Skeletal muscle satellite cell (primary cell): ENCODE measurements around the gene OR10A6.
A peak's percentile ranks its signal among the peaks of the same experiment; 100 is the strongest.

ENCODE experiments used
- H3K27me3 ChIP-seq: 2 replicates; pipeline ENCODE4 v1.7.0; 2013; ENCODE audit warnings: low read length; ENCODE audit not compliant: control insufficient read depth, insufficient read depth
- H3K36me3 ChIP-seq: 2 replicates; pipeline ENCODE4 v1.7.0; 2013; ENCODE audit warnings: mild to moderate bottlenecking, control low read depth, low read length; ENCODE audit not compliant: insufficient read depth
- H3K4me1 ChIP-seq: 2 replicates; pipeline ENCODE4 v1.7.0; 2013; ENCODE audit warnings: low read length; ENCODE audit not compliant: control insufficient read depth, insufficient read depth
- H3K4me2 ChIP-seq: 2 replicates; pipeline ENCODE4 v1.7.0; 2013; ENCODE audit warnings: mild to moderate bottlenecking, low read length
- H3K4me3 ChIP-seq: 2 replicates; pipeline ENCODE4 v1.7.0; 2013; ENCODE audit warnings: low read length
- H3K9ac ChIP-seq: 2 replicates; pipeline ENCODE4 v1.7.0; 2013; ENCODE audit warnings: mild to moderate bottlenecking, low read depth, low read length, moderate library complexity
- H3K9me3 ChIP-seq: replicated peaks from 2 replicates; pipeline ENCODE4 v1.7.0; 2013; ENCODE audit warnings: mild to moderate bottlenecking, control low read depth, low read length

The OR10A6 gene

DNA sequence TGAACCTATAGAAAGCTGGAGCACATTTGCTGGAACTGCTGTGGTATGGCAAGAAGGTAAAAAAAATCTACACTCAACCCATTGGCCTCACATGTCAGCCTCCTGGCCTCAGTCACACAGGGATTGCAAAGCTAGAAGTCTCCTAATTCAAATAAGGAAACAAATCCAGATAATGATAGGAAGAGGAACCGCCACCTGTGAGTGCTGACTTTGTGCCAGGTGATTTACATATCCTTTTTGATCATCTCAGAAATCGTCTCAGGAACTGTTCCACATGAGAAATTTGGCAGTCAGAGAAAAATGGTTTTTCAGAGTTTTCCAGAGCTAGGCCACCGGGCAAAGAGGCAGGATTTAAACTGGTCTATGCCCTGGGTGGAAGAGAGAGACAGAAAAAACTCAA lies 33.2 kb upstream of the OR10A6 start:
- Histone ChIP-seq H3K9me3 (no peaks in the 10 kb centered on the region), H3K4me2 (peak overlapping the region; percentile 71), H3K27me3 (no peaks in the 10 kb centered on the region), H3K4me3 (peak overlapping the region; percentile 2), H3K36me3 (no peaks in the 10 kb centered on the region), H3K4me1 (peaks cover 54% of the 10 kb centered on the region), H3K9ac (peak overlapping the region; percentile 86)

GRCh38 chr11:7955191-7955590 lies 24.1 kb upstream of the OR10A6 start:
- Histone ChIP-seq H3K27me3 (no peaks in the 10 kb centered on the region), H3K36me3 (no peaks in the 10 kb centered on the region), H3K4me1 (no peaks in the 10 kb centered on the region), H3K9me3 (no peaks in the 10 kb centered on the region), H3K4me2 (no peak overlapping the region), H3K4me3 (no peak overlapping the region), H3K9ac (no peak overlapping the region)

DNA sequence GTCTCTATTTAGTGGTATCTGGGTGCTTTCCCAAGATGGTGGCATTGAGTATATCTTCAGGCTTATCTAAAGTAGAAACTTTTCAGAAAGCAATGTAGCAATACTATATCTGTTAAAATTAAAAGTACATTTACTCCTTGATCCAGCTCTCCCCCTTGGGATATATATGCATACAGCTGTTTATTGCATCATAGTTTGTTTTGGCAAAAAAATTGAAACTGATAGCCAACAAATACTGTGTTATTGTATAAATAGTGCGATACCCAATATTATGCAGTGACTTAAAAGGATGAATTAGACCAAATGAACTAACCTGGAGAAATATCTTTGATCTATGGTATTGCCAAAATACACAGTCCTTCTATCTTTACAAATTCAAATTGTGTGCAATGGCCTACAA lies 18.9 kb upstream of the OR10A6 start:
- H3K9me3 ChIP-seq, result peaks cover under 1% of the 10 kb centered on the region
- no peaks in the 10 kb centered on the region for H3K36me3 ChIP-seq
- H3K4me1 ChIP-seq, result no peaks in the 10 kb centered on the region
- no peak overlapping the region for H3K9ac ChIP-seq
- H3K4me3 ChIP-seq, result no peak overlapping the region
- no peak overlapping the region for H3K4me2 ChIP-seq
- no peaks in the 10 kb centered on the region for H3K27me3 ChIP-seq

DNA sequence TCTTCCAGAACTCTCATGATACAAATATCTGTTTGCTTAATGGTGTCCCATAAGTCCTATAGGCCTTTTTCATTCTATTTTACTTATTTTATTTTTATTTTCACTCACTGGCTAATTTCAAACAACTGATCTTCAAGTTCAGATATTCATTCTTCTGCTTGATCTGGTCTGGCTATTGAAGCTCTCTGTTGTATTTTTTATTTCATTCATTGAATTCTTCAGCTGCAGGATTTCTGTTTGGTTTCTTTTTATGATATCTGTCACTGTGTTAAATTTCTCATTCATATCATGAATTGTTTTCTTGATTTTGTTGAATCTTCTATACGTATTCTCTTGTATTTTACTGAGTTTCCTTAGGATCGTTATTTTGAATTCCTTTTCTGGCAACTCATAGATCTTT lies 13.1 kb upstream of the OR10A6 start:
- Histone ChIP-seq H3K4me3 (no peak overlapping the region), H3K4me1 (no peaks in the 10 kb centered on the region), H3K36me3 (no peaks in the 10 kb centered on the region), H3K9me3 (peaks cover 8% of the 10 kb centered on the region), H3K9ac (no peak overlapping the region), H3K27me3 (no peaks in the 10 kb centered on the region), H3K4me2 (no peak overlapping the region)

DNA sequence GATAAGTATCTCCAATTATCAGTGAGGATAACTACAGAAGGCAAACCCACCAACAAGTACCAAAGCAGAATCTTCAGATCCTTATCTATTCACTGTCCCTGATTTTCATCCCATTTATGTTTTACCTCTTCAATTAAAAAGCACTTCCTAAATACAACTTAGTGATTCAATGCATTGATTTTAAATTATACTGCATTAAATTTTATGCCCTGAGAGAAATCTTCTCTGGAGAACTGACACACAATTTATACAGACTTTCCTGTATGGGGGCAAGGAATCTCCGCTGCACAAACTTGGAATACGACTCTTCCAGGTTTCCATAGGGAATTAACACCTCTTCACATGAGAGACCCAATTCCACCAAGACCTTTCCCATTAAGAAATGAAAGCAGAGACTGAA lies 10.5 kb upstream of the OR10A6 start, which contains the start of gene OR10A3:
Gene OR10A3 (minus strand): TSS at position 101 of the 400 bp plus-strand sequence. CDS start 2,188 bp downstream, outside the sequence.
- Histone ChIP-seq H3K4me1 (no peaks in the 10 kb centered on the region), H3K4me3 (no peak within 1 kb of the TSS), H3K27me3 (no peaks in the 10 kb centered on the region), H3K36me3 (no peaks in the 10 kb centered on the region), H3K9me3 (peaks cover 8% of the 10 kb centered on the region), H3K4me2 (no peak within 1 kb of the TSS), H3K9ac (no peak within 1 kb of the TSS)

GRCh38 chr11:7941146-7941545 lies 10.1 kb upstream of the OR10A6 start:
- Histone ChIP-seq H3K4me2 (no peak overlapping the region), H3K4me1 (no peaks in the 10 kb centered on the region), H3K36me3 (no peaks in the 10 kb centered on the region), H3K9ac (no peak overlapping the region), H3K27me3 (no peaks in the 10 kb centered on the region), H3K4me3 (no peak overlapping the region), H3K9me3 (peaks cover 8% of the 10 kb centered on the region)

DNA sequence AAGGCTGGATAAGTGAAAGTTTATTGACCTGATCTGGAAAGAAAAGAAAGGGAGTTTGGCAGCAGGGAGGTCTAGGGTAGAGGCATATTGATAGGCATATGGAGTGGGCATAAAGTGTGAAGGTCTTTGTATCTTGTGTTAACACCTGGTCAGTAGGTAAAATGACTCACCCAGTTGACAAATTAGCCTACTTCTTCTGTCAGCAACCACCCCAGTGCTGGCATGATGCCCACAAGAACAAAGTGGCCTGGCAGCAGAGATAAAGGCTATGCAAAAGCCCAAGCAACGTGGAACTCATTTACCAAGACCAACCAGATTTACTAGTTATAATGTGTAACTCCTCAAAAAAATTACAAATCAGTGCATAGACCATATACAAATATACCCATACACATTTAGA lies 5.5 kb upstream of the OR10A6 start:
- Histone ChIP-seq H3K4me2 (no peak overlapping the region), H3K4me3 (no peak overlapping the region), H3K4me1 (no peaks in the 10 kb centered on the region), H3K27me3 (no peaks in the 10 kb centered on the region), H3K9me3 (no peaks in the 10 kb centered on the region), H3K36me3 (no peaks in the 10 kb centered on the region), H3K9ac (no peak overlapping the region)

- Histone ChIP-seq H3K36me3 (no peaks in the 10 kb centered on the region), H3K4me2 (no peak overlapping the region), H3K4me3 (no peak overlapping the region), H3K9me3 (no peaks in the 10 kb centered on the region), H3K27me3 (no peaks in the 10 kb centered on the region), H3K9ac (no peak overlapping the region), H3K4me1 (no peaks in the 10 kb centered on the region)
Measured at GRCh38 chr11:7927635-7928034, 3.4 kb downstream of the OR10A6 start.

DNA sequence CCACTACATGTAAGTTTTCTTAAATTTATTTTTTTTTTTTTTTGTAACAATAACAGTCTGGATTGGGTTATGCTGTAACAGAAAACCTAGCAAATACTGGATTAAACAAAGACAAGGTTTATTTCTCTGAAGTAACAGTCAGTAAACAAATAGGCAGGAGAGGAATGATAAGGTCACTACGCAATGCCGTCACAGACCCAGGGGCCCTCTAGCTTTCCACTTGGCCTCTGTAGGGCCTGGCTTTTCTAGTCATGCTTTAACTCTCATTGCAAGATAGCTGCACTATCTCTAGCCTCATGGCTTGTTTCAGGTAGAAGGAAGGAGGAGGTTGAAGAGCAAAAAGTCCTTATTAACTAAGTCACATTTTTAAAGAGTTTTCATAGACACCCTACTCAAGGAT lies 6.5 kb downstream of the OR10A6 start:
- Histone ChIP-seq H3K9ac (no peak overlapping the region), H3K4me3 (no peak overlapping the region)

DNA sequence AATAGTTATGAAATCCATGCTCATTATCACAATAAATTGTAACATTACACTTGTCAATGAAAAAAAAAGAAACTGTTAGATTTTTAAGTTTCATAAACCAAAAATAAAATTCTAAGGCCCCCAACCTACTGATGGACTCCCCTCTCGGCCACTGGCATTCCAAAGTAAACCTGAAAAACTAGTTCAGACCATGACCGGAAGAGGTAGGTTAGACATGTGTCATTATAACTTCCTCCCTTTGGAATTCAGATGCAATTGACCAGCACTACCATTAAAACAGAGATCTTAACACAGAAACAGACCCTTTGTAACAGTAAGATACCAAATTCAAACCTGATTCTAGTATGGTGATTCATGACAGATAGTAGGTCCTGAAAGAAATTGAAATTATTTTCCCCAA lies 12.9 kb downstream of the OR10A6 start:
- H3K27me3 ChIP-seq, result no peaks in the 10 kb centered on the region
- no peaks in the 10 kb centered on the region for H3K4me1 ChIP-seq
- H3K9me3 ChIP-seq, result no peaks in the 10 kb centered on the region
- H3K36me3 ChIP-seq, result no peaks in the 10 kb centered on the region
- no peak overlapping the region for H3K4me3 ChIP-seq
- H3K4me2 ChIP-seq, result no peak overlapping the region
- H3K9ac ChIP-seq, result no peak overlapping the region

More for the DNA sequence above, 6.5 kb downstream of the OR10A6 start:
- H3K9me3 ChIP-seq, result no peaks in the 10 kb centered on the region
- no peaks in the 10 kb centered on the region for H3K27me3 ChIP-seq
- no peak overlapping the region for H3K4me2 ChIP-seq
- no peaks in the 10 kb centered on the region for H3K4me1 ChIP-seq
- no peaks in the 10 kb centered on the region for H3K36me3 ChIP-seq

- H3K4me1 ChIP-seq, result peaks cover 14% of the 10 kb centered on the region
- H3K4me2 ChIP-seq, result no peak overlapping the region
- H3K27me3 ChIP-seq, result no peaks in the 10 kb centered on the region
- H3K36me3 ChIP-seq, result no peaks in the 10 kb centered on the region
- no peak overlapping the region for H3K4me3 ChIP-seq
- no peaks in the 10 kb centered on the region for H3K9me3 ChIP-seq
- H3K9ac ChIP-seq, result no peak overlapping the region
Measured at GRCh38 chr11:7911011-7911410, 20.1 kb downstream of the OR10A6 start.

GRCh38 chr11:7910286-7910788 lies 20.7 kb downstream of the OR10A6 start:
- H3K36me3 ChIP-seq, result no peaks in the 10 kb centered on the region
- H3K9ac ChIP-seq, result no peak overlapping the region
- H3K4me1 ChIP-seq, result peaks cover 21% of the 10 kb centered on the region
- no peaks in the 10 kb centered on the region for H3K9me3 ChIP-seq
- H3K4me2 ChIP-seq, result no peak overlapping the region
- H3K27me3 ChIP-seq, result no peaks in the 10 kb centered on the region
- H3K4me3 ChIP-seq, result no peak overlapping the region
